ENCODE results near the gene SMO.

SMO gene

DNA sequence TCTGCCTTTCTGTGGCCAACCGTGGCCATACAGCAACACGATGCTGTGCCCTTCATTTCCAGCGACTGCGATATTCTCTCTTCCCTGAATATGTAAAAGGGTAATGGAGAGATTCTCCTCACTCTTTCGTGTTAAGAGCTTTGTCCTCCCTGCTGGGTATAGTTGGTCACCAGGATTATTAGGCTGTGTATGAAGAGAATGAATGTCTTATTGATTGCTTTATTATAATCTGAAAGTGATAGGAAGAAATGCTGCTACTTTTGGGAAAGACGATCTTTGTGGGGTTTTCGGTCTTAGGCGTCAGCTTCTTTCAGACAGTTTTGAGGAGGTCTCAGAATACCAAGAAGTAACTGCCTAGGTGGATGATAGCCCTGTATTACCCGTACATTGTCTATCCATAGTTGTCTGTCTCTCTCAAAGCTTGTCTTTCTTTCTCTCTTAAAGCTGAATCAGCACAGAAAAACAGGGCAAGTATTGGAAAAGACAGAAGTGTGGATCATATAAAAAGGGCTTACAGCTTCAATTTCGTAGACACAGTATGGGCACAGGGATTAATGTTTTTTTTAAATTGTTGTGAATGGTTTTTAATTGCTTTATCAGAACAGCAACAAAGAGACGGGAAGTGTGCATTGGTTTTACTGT, 37.6 kb downstream of the SMO start:
- peaks cover 33% of the 10 kb centered on the region for H3K4me1 ChIP-seq (ENCODE audit: control insufficient read depth, low read length)
- H3K9me2 ChIP-seq (replicated peaks; ENCODE audit: control insufficient read depth, low read length), result no peaks in the 10 kb centered on the region
- TF ChIP-seq, protein P1, sequence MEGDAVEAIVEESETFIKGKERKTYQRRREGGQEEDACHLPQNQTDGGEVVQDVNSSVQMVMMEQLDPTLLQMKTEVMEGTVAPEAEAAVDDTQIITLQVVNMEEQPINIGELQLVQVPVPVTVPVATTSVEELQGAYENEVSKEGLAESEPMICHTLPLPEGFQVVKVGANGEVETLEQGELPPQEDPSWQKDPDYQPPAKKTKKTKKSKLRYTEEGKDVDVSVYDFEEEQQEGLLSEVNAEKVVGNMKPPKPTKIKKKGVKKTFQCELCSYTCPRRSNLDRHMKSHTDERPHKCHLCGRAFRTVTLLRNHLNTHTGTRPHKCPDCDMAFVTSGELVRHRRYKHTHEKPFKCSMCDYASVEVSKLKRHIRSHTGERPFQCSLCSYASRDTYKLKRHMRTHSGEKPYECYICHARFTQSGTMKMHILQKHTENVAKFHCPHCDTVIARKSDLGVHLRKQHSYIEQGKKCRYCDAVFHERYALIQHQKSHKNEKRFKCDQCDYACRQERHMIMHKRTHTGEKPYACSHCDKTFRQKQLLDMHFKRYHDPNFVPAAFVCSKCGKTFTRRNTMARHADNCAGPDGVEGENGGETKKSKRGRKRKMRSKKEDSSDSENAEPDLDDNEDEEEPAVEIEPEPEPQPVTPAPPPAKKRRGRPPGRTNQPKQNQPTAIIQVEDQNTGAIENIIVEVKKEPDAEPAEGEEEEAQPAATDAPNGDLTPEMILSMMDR (IDR thresholded peaks at IDR 0.05; ENCODE audit: low read depth, low read length, poor library complexity, severe bottlenecking), result no peak
- no peak for TF ChIP-seq EZH2phosphoT487 (IDR thresholded peaks at IDR 0.05; ENCODE audit: borderline replicate concordance, low read length)
- H3K4me3 ChIP-seq (ENCODE audit: low read length), result peak overlapping the region; percentile 91
- peak overlapping the region; percentile 94 for H3K4me2 ChIP-seq (ENCODE audit: low read length)
- H3K9me3 ChIP-seq (ENCODE audit: control insufficient read depth, insufficient read depth, low read length), result no peaks in the 10 kb centered on the region
- H3K27ac ChIP-seq (ENCODE audit: low read depth, low read length), result no peak overlapping the region
- H3K79me2 ChIP-seq (ENCODE audit: control insufficient read depth, low read length), result peaks cover 23% of the 10 kb centered on the region
- H3F3A ChIP-seq (ENCODE audit: control insufficient read depth, insufficient read depth), result peaks cover 3% of the 10 kb centered on the region; the same call in 1 of the 2 replicates
- H3K36me3 ChIP-seq (ENCODE audit: control insufficient read depth, low read length), result no peaks in the 10 kb centered on the region
- no peaks in the 10 kb centered on the region for H4K20me1 ChIP-seq (ENCODE audit: control insufficient read depth, insufficient read depth, low read depth, low read length)
- no peaks in the 10 kb centered on the region for H3K27me3 ChIP-seq (ENCODE audit: control insufficient read depth, low read length)

DNA sequence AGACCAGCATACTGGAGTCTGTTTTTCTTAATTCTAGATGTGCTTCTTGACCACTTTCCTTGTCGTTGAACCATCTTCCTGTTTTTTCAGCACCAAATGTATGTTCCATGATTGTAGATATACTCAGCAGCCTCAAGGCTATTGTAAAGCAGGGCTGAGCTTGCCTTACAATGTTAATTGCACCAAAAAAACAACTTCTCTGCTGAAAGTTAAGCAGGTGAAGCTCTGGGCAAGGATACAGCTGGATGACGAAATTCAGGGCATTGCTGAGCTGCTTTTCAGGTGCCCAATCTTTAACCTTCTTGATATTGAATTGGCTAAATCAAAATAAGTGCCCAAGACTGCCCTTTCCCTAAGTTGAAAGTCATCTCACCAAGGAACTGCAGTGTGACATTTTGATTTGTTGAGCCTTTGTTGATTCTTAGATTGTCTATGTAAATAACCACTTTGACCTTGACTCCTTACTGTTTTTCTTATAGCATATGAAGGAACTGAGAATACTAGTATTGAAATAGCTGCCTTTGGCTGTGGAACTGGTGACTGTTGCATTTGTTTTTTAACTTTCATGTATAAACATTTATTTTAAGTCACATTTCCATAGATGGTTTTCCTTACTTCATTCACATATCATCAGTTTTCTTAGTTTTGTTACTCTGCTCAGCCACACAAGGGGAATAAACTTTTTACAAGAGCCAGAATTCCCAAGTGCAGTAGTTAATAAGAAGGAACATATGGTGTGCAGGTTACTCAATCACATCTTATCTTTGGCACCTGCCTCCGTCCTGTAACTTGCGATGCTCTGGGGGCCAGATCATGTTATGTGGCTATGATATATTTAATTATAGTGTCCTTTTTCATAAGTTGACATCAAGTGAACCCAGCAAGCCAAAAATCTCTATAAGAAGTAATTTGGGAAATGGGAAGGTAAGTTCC, 39.5 kb downstream of the SMO start:
- peaks cover 3% of the 10 kb centered on the region; the same call in 1 of the 2 replicates for H3F3A ChIP-seq (ENCODE audit: control insufficient read depth, insufficient read depth)
- 0 out of 2 replicates have a peak, but pooled peaks cover 3% of the 10 kb centered on the region for H4K20me1 ChIP-seq (ENCODE audit: control insufficient read depth, insufficient read depth, low read depth, low read length)
- no peak for TF ChIP-seq EZH2phosphoT487 (IDR thresholded peaks at IDR 0.05; ENCODE audit: borderline replicate concordance, low read length)
- TF ChIP-seq, protein P1 (IDR thresholded peaks at IDR 0.05; ENCODE audit: low read depth, low read length, poor library complexity, severe bottlenecking), result no peak
- no peaks in the 10 kb centered on the region for H3K9me3 ChIP-seq (ENCODE audit: control insufficient read depth, insufficient read depth, low read length)
- no peaks in the 10 kb centered on the region for H3K9me2 ChIP-seq (replicated peaks; ENCODE audit: control insufficient read depth, low read length)
- no peaks in the 10 kb centered on the region for H3K36me3 ChIP-seq (ENCODE audit: control insufficient read depth, low read length)
- no peaks in the 10 kb centered on the region for H3K27me3 ChIP-seq (ENCODE audit: control insufficient read depth, low read length)
- H3K4me3 ChIP-seq (ENCODE audit: low read length), result no peak overlapping the region
- H3K4me1 ChIP-seq (ENCODE audit: control insufficient read depth, low read length), result peaks cover 22% of the 10 kb centered on the region
- no peak overlapping the region for H3K27ac ChIP-seq (ENCODE audit: low read depth, low read length)
- no peak overlapping the region for H3K4me2 ChIP-seq (ENCODE audit: low read length)
- peaks cover 23% of the 10 kb centered on the region for H3K79me2 ChIP-seq (ENCODE audit: control insufficient read depth, low read length)

DNA sequence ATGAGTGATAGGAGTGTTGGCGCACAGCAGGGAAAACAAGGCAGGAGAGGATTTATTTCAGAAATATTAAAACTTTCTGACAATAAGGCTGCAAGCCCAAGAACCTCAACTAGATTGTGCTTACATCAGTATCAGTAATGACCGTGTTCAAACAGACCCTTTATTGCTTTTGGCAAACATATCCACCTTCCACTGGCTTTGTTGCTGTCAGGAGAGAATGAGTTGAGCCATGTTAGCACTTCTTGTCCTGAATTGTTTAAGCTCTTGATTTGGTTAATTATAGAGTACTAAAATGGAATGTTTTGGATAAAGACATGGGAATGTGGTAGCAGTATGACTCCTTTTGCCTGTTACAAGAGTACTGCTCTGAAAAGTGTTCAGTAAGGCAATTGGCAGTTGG, 40.2 kb downstream of the SMO start:
- Histone ChIP-seq H3K9me2 (replicated peaks; ENCODE audit: control insufficient read depth, low read length) (no peaks in the 10 kb centered on the region), H4K20me1 (ENCODE audit: control insufficient read depth, insufficient read depth, low read depth, low read length) (0 out of 2 replicates have a peak, but pooled peaks cover 3% of the 10 kb centered on the region), H3K79me2 (ENCODE audit: control insufficient read depth, low read length) (peaks cover 23% of the 10 kb centered on the region), H3K4me1 (ENCODE audit: control insufficient read depth, low read length) (peaks cover 20% of the 10 kb centered on the region), H3K27ac (ENCODE audit: low read depth, low read length) (no peak overlapping the region), H3K27me3 (ENCODE audit: control insufficient read depth, low read length) (no peaks in the 10 kb centered on the region), H3F3A (ENCODE audit: control insufficient read depth, insufficient read depth) (peaks cover 3% of the 10 kb centered on the region; the same call in 1 of the 2 replicates), H3K4me2 (ENCODE audit: low read length) (no peak overlapping the region), H3K4me3 (ENCODE audit: low read length) (no peak overlapping the region), H3K36me3 (ENCODE audit: control insufficient read depth, low read length) (no peaks in the 10 kb centered on the region), H3K9me3 (ENCODE audit: control insufficient read depth, insufficient read depth, low read length) (no peaks in the 10 kb centered on the region)
- TF ChIP-seq, protein P1 (IDR thresholded peaks at IDR 0.05; ENCODE audit: low read depth, low read length, poor library complexity, severe bottlenecking), result no peak
- no peak for TF ChIP-seq EZH2phosphoT487 (IDR thresholded peaks at IDR 0.05; ENCODE audit: borderline replicate concordance, low read length)
